K562 (cell line): ENCODE results near the gene SETD3. TPM values are rescaled to one million over a fixed set of nuclear protein-coding genes. Genes with fewer than 3 reads are reported as not detected.

Experiments
- ARHGAP35 ChIP-seq: fragments of 450-650 bp; IDR thresholded peaks from 2 replicates; pipeline ENCODE4 v1.6.1; 2018; ENCODE audit not compliant: partially characterized antibody
- BDP1 ChIP-seq: IDR thresholded peaks from 3 replicates; pipeline ENCODE4 v1.6.1; 2011; ENCODE audit not compliant: insufficient read length, insufficient read depth
- CBX3 ChIP-seq, 2 experiments: IDR thresholded peaks; 1 replicate in 1 of 2; 2 replicates in 1 of 2; pipeline ENCODE4 v1.6.1; 2012; ENCODE audit warnings: inconsistent platforms in 2 of 2, low read length in 2 of 2, borderline replicate concordance in 1 of 2, control low read depth in 1 of 2
- CHCHD3 ChIP-seq: fragments of 250-450 bp; sonication (Bioruptor Pico); IDR thresholded peaks from 2 replicates; pipeline ENCODE4 v2.1.2; 2022; ENCODE audit warnings: mild to moderate bottlenecking
- CREB3 ChIP-seq: fragments of 450-650 bp; conservative IDR thresholded peaks from 2 replicates; pipeline ENCODE4 v1.6.1; 2016; ENCODE audit warnings: missing genetic modification characterization, low read depth, mild to moderate bottlenecking, missing compliant biosample characterization, moderate library complexity
- E2F6 ChIP-seq, 2 experiments: IDR thresholded peaks; 2 replicates each; pipeline ENCODE4 v1.6.1; 2011; ENCODE audit warnings: borderline replicate concordance in 1 of 2, control low read depth in 1 of 2, low read depth in 1 of 2, low read length in 1 of 2, mild to moderate bottlenecking in 1 of 2, mixed read lengths in 1 of 2, moderate library complexity in 1 of 2; ENCODE audit not compliant: insufficient read depth in 1 of 2, insufficient read length in 1 of 2, poor library complexity in 1 of 2, severe bottlenecking in 1 of 2; ENCODE audit errors: extremely low read depth in 1 of 2
- ETS1 ChIP-seq: conservative IDR thresholded peaks from 2 replicates; pipeline ENCODE4 v1.6.1; 2011; ENCODE audit warnings: low read depth, mild to moderate bottlenecking, low read length; ENCODE audit not compliant: control insufficient read depth
- ETV5 ChIP-seq: sonication (generic); formaldehyde crosslinking; IDR thresholded peaks from 2 replicates; pipeline ENCODE4 v1.4.0; 2020; ENCODE audit warnings: low read depth, mild to moderate bottlenecking, missing genetic modification reagents
- GATA2 ChIP-seq: sonication (generic); formaldehyde crosslinking; IDR thresholded peaks from 2 replicates; pipeline ENCODE4 v1.4.0; 2020; ENCODE audit warnings: mild to moderate bottlenecking, missing genetic modification reagents
- HMG20B ChIP-seq: fragments of 250-450 bp; sonication (Bioruptor Pico); IDR thresholded peaks from 2 replicates; pipeline ENCODE4 v1.5.0; 2021; ENCODE audit warnings: mild to moderate bottlenecking
- KDM2B ChIP-seq: fragments of 250-450 bp; sonication (Bioruptor Pico); IDR thresholded peaks from 2 replicates; pipeline ENCODE4 v1.8.0; 2021; ENCODE audit warnings: mild to moderate bottlenecking, moderate library complexity
- MTF1 ChIP-seq: fragments of 250-450 bp; sonication (Bioruptor Pico); IDR thresholded peaks from 2 replicates; pipeline ENCODE4 v1.9.0; 2021; ENCODE audit warnings: moderate library complexity, mild to moderate bottlenecking, inconsistent platforms, borderline replicate concordance
- OTX1 ChIP-seq: fragments of 450-650 bp; formaldehyde crosslinking; IDR thresholded peaks from 2 replicates; pipeline ENCODE4 v1.4.0; 2022; ENCODE audit warnings: mild to moderate bottlenecking
- PPARD ChIP-seq: fragments of 250-450 bp; sonication (Bioruptor Pico); IDR thresholded peaks from 2 replicates; pipeline ENCODE4 v1.8.0; 2022; ENCODE audit warnings: inconsistent platforms, mild to moderate bottlenecking, moderate library complexity
- SRSF3 ChIP-seq: fragments of 200-400 bp; formaldehyde crosslinking; IDR thresholded peaks from 2 replicates; pipeline ENCODE4 v1.6.1; 2016; ENCODE audit warnings: mild to moderate bottlenecking, low read length, moderate library complexity; ENCODE audit not compliant: insufficient read depth
- SRSF7 ChIP-seq: fragments of 200-400 bp; formaldehyde crosslinking; optimal IDR thresholded peaks from 2 replicates; pipeline ENCODE3; 2017; ENCODE audit warnings: mild to moderate bottlenecking, low read depth, low read length
- TEAD1 ChIP-seq, 2 experiments: fragments of 450-650 bp in 1 of 2; sonication (generic) in 1 of 2; formaldehyde crosslinking; IDR thresholded peaks; 2 replicates each; pipeline versions ENCODE4 v1.4.0 to v1.8.0; 2020 to 2022; ENCODE audit warnings: mild to moderate bottlenecking in 2 of 2, missing genetic modification reagents in 1 of 2
- TFAM ChIP-seq: fragments of 250-450 bp; sonication (Bioruptor Pico); conservative IDR thresholded peaks from 2 replicates; pipeline ENCODE4 v1.5.0; 2021; ENCODE audit warnings: mild to moderate bottlenecking, moderate library complexity
- XRCC3 ChIP-seq: fragments of 450-650 bp; IDR thresholded peaks from 2 replicates; pipeline ENCODE4 v1.6.1; 2017; ENCODE audit warnings: mild to moderate bottlenecking, moderate library complexity
- ZNF449 ChIP-seq: fragments of 250-450 bp; sonication (Bioruptor Pico); IDR thresholded peaks from 2 replicates; pipeline ENCODE4 v1.8.0; 2022; ENCODE audit warnings: moderate library complexity, mild to moderate bottlenecking, inconsistent platforms
- ZNF740 ChIP-seq, 3 experiments: fragments of 200-800 bp in 1 of 3; sonication (Bioruptor generic) in 1 of 3; sonication (generic) in 1 of 3; formaldehyde crosslinking in 1 of 3; IDR thresholded peaks; 2 replicates each; pipeline versions ENCODE4 v1.6.1 to v1.8.0; 2016 to 2022; ENCODE audit warnings: mild to moderate bottlenecking in 2 of 3, missing compliant biosample characterization in 2 of 3, missing genetic modification characterization in 2 of 3, missing genetic modification reagents in 1 of 3
- polyA plus RNA-seq, 8 experiments: library from polyadenylated mRNA; depleted of rRNA in 4 of 8; stranded (reverse) in 5 of 8; unstranded in 3 of 8; fragments of >200 nt; fragmentation: Nextera tagmentation in 2 of 8; fragmentation: Illumina TruSeq in 1 of 8; extraction: Ambion mirVana in 2 of 8; extraction: Trizol in 1 of 8; gene quantifications; 2 replicates each; pipeline versions ENCODE4 v1.2.1 to v1.2.3, GENCODE V29; 2011 to 2014; ENCODE audit warnings: inconsistent platforms in 1 of 8, missing spikeins in 1 of 8
- total RNA-seq, 7 experiments: library from RNA; depleted of rRNA in 6 of 7; stranded (reverse); fragments of >200 nt in 6 of 7; fragmentation: Illumina TruSeq in 2 of 7; extraction: Trizol in 2 of 7; gene quantifications; 2 replicates each; pipeline versions ENCODE4 v1.2.1 to v1.2.3, GENCODE V29; 2011 to 2021; ENCODE audit warnings: low replicate concordance in 1 of 7

Gene SETD3
- total and polyA plus RNA-seq, 9 of the 15 experiments (the other 6 are each of a cell fraction or from before 2014, with no cell fraction given): 8.5 to 35.9 (median 26.5) TPM

GRCh38 chr14:99480917-99481744 is 472 bp upstream of the SETD3 start, which contains the start of gene CCNK (continued):
- TF ChIP-seq OTX1 (CRISPR knock-in tag): no peak
- TF ChIP-seq TFAM (CRISPR knock-in tag): no peak
- no peak for TF ChIP-seq MTF1 (CRISPR knock-in tag)
- no peak for TF ChIP-seq XRCC3
- no peak for TF ChIP-seq ZNF740 (CRISPR knock-in tag; IDR thresholded peaks at IDR 0.05)
- TF ChIP-seq ZNF740 (tag; IDR thresholded peaks at IDR 0.05): no peak
- no peak for TF ChIP-seq KDM2B (CRISPR knock-in tag)
- no peak for TF ChIP-seq ZNF449 (CRISPR knock-in tag)
- peak; percentile 47 to 92; a peak in 2 of 4 replicates for TF ChIP-seq TEAD1 (CRISPR knock-in tag; IDR thresholded peaks at IDR 0.05)
- TF ChIP-seq PPARD (CRISPR knock-in tag): no peak
- no peak for TF ChIP-seq CBX3 (IDR thresholded peaks at IDR 0.05; ENCODE audit: borderline replicate concordance in 1 of 2, low read length in 2 of 2)
- TF ChIP-seq CHCHD3 (CRISPR knock-in tag): no peak
- no peak for TF ChIP-seq ARHGAP35
- no peak for TF ChIP-seq GATA2
- no peak for TF ChIP-seq BDP1
- no peak for TF ChIP-seq SRSF3
- no peak for TF ChIP-seq HMG20B (CRISPR knock-in tag)
- TF ChIP-seq ETS1: no peak
- no peak for TF ChIP-seq CREB3
- no peak for TF ChIP-seq SRSF7
- TF ChIP-seq E2F6 (IDR thresholded peaks at IDR 0.05; ENCODE audit: borderline replicate concordance in 1 of 2, extremely low read depth in 1 of 2, insufficient read depth in 1 of 2, insufficient read length in 1 of 2, low read depth in 1 of 2, low read length in 1 of 2, poor library complexity in 1 of 2, severe bottlenecking in 1 of 2): peak in 1 of 2 experiments; percentile 2
- no peak for TF ChIP-seq ETV5 (CRISPR knock-in tag)
